Mucosa of stomach (tissue), 1 donor: ENCODE measurements around the gene SPA17.

Experiments
- H3K27me3 ChIP-seq: one replicate; pipeline ENCODE4 v1.7.0; 2013; ENCODE audit warnings: mild to moderate bottlenecking, low read length; ENCODE audit not compliant: control insufficient read depth, insufficient read depth
- H3K36me3 ChIP-seq: one replicate; pipeline ENCODE4 v1.7.0; 2013; ENCODE audit warnings: low read length; ENCODE audit not compliant: control insufficient read depth, insufficient read depth
- H3K4me1 ChIP-seq: one replicate; pipeline ENCODE4 v1.7.0; 2013; ENCODE audit warnings: mild to moderate bottlenecking, low read length; ENCODE audit not compliant: control insufficient read depth, insufficient read depth
- H3K4me3 ChIP-seq: one replicate; pipeline ENCODE4 v1.7.0; 2013; ENCODE audit warnings: low read length
- H3K9ac ChIP-seq: one replicate; pipeline ENCODE4 v1.7.0; 2013; ENCODE audit warnings: mild to moderate bottlenecking, low read length, moderate library complexity
- H3K9me3 ChIP-seq: one replicate; pipeline ENCODE4 v1.7.0; 2013; ENCODE audit warnings: mild to moderate bottlenecking, low read length, moderate library complexity; ENCODE audit not compliant: control insufficient read depth
- donor health status: Pancreatic carcinoma.

The SPA17 gene

DNA sequence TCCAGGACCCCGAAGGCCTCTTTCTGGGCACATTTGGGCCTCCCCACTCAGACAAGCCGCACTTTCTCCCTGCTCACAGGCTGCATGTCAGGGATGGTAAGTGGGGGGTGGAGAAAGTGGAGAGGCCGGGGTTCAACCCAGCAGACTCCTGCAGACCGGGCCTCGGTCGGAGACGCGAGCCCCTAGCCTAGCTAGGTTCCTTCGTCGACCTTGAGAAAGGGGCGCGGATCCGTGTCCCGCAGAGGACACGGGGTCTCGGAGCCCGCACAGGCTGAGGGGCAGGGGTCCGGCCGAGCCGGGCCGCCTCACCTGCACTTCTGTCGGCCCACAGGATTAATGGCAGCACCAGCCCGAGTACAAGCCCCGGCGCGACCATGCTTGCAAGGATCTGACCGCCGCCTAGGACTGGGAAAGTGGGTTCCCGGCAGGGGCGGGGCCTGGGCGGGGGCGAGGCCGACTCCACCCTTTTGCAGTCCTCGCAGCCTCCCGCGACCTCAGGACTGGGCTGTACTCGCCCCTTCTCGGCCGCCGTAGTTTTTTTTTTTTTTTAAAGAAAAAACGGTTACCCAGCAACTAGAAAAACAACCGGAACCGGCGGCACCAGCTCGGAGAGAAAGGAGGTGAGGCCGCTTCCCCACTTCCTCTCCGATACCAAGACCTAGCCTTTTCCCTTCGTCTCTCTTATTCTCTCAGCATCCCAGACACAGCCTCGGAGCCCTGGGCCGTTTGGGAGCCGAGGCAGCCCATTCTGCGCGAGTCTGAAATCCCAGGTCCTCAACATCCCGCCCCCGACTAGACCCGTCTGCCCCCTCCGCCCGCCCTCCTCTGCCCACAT is at the start of gene SPA17, which contains the start of gene SIAE:
SPA17 (plus strand) TSS at position 572 of the 835 bp plus-strand sequence. CDS start 1,361 bp downstream, outside the sequence.
SIAE (minus strand) TSS at position 407 of the 835 bp plus-strand sequence; CDS start at position 376, 31 bp downstream.
- H3K27me3 ChIP-seq = no peaks in the 10 kb centered on the region
- H3K4me3 ChIP-seq = peak within 1 kb of the TSS; percentile 51
- H3K4me1 ChIP-seq = peaks cover 20% of the 10 kb centered on the region
- no peaks in the 10 kb centered on the region for H3K9me3 ChIP-seq
- no peaks in the 10 kb centered on the region for H3K36me3 ChIP-seq
- peak within 1 kb of the TSS; percentile 88 for H3K9ac ChIP-seq

DNA sequence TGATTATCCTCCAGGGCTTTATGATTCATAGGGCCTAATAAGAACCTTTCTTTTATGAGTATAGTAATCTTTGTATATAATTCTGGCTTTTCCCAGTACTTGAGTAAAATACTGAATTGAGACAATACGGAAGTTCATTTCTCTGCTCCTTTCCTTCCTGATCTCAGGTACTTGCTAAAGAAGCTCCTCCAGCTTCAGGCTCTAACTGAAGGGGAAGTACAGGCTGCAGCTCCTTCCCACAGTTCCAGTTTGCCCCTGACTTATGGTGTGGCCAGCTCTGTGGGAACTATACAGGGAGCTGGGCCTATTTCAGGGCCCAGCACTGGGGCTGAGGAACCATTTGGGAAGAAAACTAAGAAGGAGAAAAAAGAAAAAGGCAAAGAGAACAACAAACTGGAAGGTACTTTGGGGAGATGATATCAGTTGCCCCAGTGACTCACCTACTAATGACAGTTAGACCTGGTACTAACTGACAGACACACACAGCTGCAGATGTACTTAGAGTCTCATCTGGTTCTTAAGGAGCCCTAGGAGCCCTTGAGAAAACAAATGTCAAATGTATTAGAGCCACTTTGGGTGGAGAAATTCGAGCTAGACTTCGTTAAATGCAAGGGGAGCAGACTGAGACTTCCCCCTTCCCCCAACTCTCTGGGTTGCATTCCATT is 48.1 kb upstream of the SPA17 start:
- Histone ChIP-seq H3K4me1 (peaks cover 7% of the 10 kb centered on the region), H3K9me3 (no peaks in the 10 kb centered on the region), H3K4me3 (no peak overlapping the region), H3K36me3 (peaks cover 10% of the 10 kb centered on the region), H3K27me3 (no peaks in the 10 kb centered on the region), H3K9ac (no peak overlapping the region)

DNA sequence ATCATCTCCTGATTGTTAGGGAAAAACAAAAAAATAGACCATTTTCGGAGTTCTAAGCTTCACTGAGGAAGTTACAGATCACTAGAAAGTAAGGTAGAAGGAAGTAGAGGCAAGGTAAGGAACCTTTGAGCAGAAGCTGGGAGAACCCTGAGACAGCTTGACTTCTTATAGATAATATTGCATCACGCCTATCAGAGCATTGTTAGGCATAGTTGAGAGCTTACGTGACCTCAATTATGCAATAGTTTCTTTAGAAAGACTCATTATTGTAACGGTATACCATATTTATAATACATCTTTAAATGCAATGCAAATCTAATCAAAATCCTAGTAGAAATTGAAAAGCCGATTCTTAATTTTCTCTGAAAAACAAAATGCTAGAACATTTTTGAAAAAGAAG is 46.2 kb upstream of the SPA17 start:
- Histone ChIP-seq H3K4me3 (no peak overlapping the region), H3K4me1 (peaks cover 7% of the 10 kb centered on the region), H3K9ac (no peak overlapping the region), H3K27me3 (no peaks in the 10 kb centered on the region), H3K36me3 (peaks cover 18% of the 10 kb centered on the region), H3K9me3 (no peaks in the 10 kb centered on the region)

DNA sequence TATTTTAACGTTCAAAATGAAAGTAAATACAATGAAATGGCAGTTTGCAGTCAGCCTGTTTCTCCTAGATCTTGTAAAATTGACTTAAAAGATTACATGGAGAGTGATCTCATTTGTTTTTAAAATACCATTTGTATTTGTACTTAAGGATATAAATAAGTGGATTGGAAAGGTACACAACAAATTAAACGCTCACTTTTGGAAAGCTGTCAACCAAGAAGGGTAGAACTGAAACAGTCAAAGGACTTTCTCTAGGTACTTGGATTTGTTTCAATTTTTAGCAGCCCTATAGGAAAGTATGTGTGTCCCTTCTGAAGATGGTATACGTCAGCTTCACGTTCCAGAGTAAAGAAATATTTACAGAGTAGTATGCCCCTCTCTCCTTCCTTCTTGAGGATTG is 43.7 kb upstream of the SPA17 start:
- Histone ChIP-seq H3K27me3 (no peaks in the 10 kb centered on the region), H3K36me3 (peaks cover 18% of the 10 kb centered on the region), H3K9me3 (no peaks in the 10 kb centered on the region), H3K4me3 (no peak overlapping the region), H3K4me1 (no peaks in the 10 kb centered on the region), H3K9ac (no peak overlapping the region)

DNA sequence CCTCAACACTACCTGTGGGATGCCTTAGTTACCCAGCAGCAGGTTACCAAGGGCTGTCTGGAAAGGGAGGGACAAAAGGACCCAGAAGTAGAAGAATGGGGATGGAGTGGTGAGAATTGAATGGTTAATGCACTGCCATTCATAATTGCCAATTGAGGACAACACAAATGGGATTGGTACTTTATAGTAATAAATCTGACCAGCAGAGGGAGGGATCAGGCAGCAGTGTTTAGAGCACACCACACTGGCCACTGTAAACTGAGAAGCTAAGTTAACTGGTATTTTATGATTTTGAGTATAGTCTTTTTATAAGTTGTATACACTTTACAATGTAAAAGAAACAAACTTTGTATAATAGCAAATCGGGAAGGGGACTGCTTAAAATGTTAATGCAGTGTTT is 40.3 kb upstream of the SPA17 start:
- H3K9ac ChIP-seq = no peak overlapping the region
- H3K36me3 ChIP-seq = peaks cover 12% of the 10 kb centered on the region
- no peak overlapping the region for H3K4me3 ChIP-seq
- H3K4me1 ChIP-seq = no peaks in the 10 kb centered on the region
- no peaks in the 10 kb centered on the region for H3K27me3 ChIP-seq
- H3K9me3 ChIP-seq = no peaks in the 10 kb centered on the region

DNA sequence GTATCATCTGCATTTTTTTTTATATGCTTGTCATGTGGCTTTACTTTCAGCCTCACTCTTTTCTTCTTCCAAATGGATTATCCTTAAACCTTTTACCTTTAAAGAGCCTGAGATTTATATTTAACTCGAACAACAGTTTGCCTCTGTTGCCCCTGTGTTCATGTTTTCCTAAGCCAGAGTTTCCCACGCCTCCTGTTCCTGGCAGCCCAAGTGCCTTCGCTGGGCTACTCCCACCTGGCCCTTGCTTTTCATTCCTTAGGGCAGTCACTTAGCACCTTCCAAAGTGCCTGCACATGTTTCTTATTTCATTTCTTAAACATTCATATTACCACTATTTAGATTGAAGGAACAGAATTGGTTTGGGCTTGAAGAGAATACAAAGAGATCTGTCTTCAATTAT is 37.8 kb upstream of the SPA17 start:
- Histone ChIP-seq H3K4me3 (no peak overlapping the region), H3K27me3 (no peaks in the 10 kb centered on the region), H3K9me3 (no peaks in the 10 kb centered on the region), H3K9ac (no peak overlapping the region), H3K36me3 (peaks cover 6% of the 10 kb centered on the region), H3K4me1 (no peaks in the 10 kb centered on the region)

DNA sequence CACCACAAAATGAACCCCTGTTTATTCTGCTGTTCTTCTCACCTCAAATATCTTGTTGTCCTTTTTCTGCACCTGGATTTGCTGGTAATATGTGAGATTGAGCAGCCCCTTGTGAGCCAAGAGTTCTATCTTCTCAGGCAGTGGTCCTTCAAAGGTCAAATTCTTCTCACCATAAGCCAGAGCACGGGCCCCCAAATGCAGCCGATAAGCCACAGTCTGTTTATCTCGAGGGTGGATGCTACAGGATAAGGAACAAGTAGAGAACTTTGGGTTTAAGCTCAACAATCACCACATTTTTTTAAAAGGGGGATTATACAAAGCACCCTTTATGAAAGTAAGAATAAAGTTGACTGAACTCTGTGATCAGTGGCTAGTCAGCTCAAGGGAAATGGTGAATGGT is 35.2 kb upstream of the SPA17 start:
- Histone ChIP-seq H3K4me1 (no peaks in the 10 kb centered on the region), H3K9ac (no peak overlapping the region), H3K36me3 (no peaks in the 10 kb centered on the region), H3K27me3 (no peaks in the 10 kb centered on the region), H3K9me3 (no peaks in the 10 kb centered on the region), H3K4me3 (no peak overlapping the region)

DNA sequence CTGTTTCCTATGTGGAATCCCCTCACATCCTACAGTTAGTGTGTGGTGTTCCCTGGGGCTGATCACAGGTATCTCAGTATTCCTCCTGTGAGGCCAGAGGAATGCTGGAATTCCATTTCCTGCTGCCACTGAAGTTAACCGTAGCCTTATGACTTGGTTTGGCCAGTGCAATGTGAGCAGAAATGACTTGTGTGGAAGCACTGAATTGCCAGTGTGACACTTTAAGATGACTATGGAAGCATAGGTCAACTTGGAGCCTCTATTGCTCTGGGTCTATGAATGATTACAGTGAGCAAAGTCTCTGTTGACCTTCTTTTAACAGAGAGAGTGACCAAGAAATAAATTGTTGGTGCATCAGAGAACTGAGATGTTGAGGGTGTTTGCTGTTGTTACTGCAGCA is 34.5 kb upstream of the SPA17 start:
- Histone ChIP-seq H3K27me3 (no peaks in the 10 kb centered on the region), H3K9me3 (no peaks in the 10 kb centered on the region), H3K4me1 (no peaks in the 10 kb centered on the region), H3K9ac (no peak overlapping the region), H3K4me3 (no peak overlapping the region), H3K36me3 (no peaks in the 10 kb centered on the region)

DNA sequence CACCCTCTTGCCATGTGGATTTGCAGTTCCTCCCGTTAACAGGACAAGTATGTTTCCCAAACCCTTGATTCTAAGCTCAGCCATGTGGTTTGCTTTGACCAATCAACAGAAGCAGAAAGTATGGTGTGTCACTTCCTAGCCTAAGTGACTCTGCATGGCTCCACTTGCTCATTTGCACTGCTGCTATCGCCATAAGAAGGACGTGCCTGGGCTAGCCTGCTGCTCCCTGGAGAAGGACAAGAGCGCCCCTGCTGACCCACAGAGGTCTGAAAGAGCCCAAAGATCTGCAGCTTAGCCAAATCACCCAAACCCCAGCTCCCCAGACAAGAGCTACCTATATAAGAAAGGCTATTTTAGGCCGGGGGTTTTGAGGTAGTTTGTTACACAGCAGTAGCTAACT is 33.0 kb upstream of the SPA17 start:
- Histone ChIP-seq H3K9me3 (no peaks in the 10 kb centered on the region), H3K4me3 (no peak overlapping the region), H3K4me1 (peaks cover 5% of the 10 kb centered on the region), H3K27me3 (no peaks in the 10 kb centered on the region), H3K36me3 (no peaks in the 10 kb centered on the region), H3K9ac (no peak overlapping the region)

DNA sequence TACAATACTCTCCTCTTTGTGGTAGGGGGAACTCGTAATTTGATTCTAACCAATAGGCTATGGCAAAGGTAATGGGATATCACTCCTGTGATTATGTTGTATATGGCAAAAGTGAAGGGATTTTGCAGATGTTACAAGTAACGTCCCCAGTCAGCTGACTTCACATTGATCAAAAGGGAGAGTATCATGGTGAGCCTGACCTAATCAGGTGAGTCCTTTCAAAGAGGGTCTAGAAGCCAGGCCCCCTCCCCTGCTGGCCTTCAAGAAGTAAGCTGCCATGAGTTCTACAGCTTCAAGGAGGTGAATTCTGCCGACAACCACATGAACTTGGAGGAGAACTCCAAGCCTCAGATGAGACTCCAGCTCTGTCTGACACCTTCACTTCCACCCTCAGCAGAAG is 31.1 kb upstream of the SPA17 start:
- Histone ChIP-seq H3K9ac (no peak overlapping the region), H3K4me1 (peaks cover 5% of the 10 kb centered on the region), H3K4me3 (no peak overlapping the region), H3K27me3 (no peaks in the 10 kb centered on the region), H3K36me3 (no peaks in the 10 kb centered on the region), H3K9me3 (no peaks in the 10 kb centered on the region)

DNA sequence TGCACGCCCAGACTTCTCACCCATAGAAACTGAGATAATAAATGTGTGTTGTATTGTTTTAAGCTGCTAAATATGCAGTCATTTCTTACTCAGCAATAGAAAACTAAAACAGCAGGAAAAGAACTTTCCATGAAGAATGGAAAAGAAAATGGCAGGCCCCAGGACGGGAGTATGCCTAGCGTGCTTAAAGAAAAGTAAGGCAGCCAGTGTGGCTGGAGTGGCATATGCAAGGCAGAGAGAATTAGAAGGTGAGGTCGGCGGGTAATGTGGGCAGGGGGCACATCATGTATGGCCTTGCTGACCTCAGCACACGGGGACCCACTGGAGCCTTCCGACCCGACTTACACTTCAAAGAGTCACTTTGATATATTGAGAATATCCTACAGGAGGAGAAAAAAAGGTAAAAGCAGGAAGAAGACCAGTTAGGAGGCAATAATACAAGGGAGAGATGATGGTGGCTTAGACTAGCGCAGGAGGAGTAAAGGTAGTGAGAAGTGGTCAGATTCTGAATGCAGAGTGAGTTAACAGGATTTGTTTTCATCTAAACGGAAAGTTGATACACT is 30.6 kb upstream of the SPA17 start:
- Histone ChIP-seq H3K36me3 (no peaks in the 10 kb centered on the region), H3K9ac (no peak overlapping the region), H3K27me3 (no peaks in the 10 kb centered on the region), H3K4me1 (peaks cover 5% of the 10 kb centered on the region), H3K9me3 (no peaks in the 10 kb centered on the region), H3K4me3 (no peak overlapping the region)
